Suppressor macrophage (primary cell): Measurements from ENCODE around the gene ADNP.
"Not testable (repeated sequence)": the region's sequence is repeated elsewhere in the genome, so short reads cannot be mapped to it uniquely, and the experiment has no call there.

Experiments used
- DNase-seq, 4 experiments: peaks; one replicate each; pipeline ENCODE4 v3.0.0-alpha.2; 2020 to 2022

ADNP gene

GRCh38 chr20:50900261-50900660 lies 31.0 kb downstream of the ADNP start:
- DNase-seq, result no peak

- DNase-seq, result no peak
These were observed 32.8 kb downstream of the ADNP start for GRCh38 chr20:50898475-50898874.

- DNase-seq, result no peak
These were observed 36.0 kb downstream of the ADNP start for GRCh38 chr20:50895111-50895830.

GRCh38 chr20:50893620-50894019 lies 37.6 kb downstream of the ADNP start:
- no peak for DNase-seq

GRCh38 chr20:50892394-50892793 lies 38.8 kb downstream of the ADNP start:
- no peak for DNase-seq

GRCh38 chr20:50891138-50891537 lies 40.1 kb downstream of the ADNP start:
- DNase-seq, result no peak

GRCh38 chr20:50887576-50887975 lies 43.7 kb downstream of the ADNP start:
- DNase-seq, result no peak

GRCh38 chr20:50886184-50886790 lies 45.0 kb downstream of the ADNP start:
- no peak for DNase-seq

- no peak for DNase-seq
These were observed 45.5 kb downstream of the ADNP start for GRCh38 chr20:50885781-50886180.

- no peak for DNase-seq
These were observed 46.2 kb downstream of the ADNP start for GRCh38 chr20:50885068-50885467.

- no peak for DNase-seq
These were observed 47.4 kb downstream of the ADNP start for GRCh38 chr20:50883856-50884255.

- not testable (repeated sequence) for DNase-seq
These were observed 49.3 kb downstream of the ADNP start for GRCh38 chr20:50881759-50882424.

GRCh38 chr20:50879649-50880550 lies 51.3 kb downstream of the ADNP start:
- DNase-seq, result no peak

- no peak for DNase-seq
These were observed 53.9 kb downstream of the ADNP start for GRCh38 chr20:50877232-50877743.

GRCh38 chr20:50876816-50877215 lies 54.4 kb downstream of the ADNP start:
- no peak for DNase-seq

GRCh38 chr20:50876063-50876685 lies 55.1 kb downstream of the ADNP start:
- DNase-seq, result no peak

GRCh38 chr20:50874758-50875665 lies 56.2 kb downstream of the ADNP start:
- no peak for DNase-seq

- no peak for DNase-seq
These were observed 57.0 kb downstream of the ADNP start for GRCh38 chr20:50874111-50874757.

GRCh38 chr20:50873585-50873984 lies 57.7 kb downstream of the ADNP start:
- DNase-seq, result no peak
